GM18517 (cell line): Measurements from ENCODE around the gene CFAP65.
A peak's percentile ranks its signal among the peaks of the same experiment; 100 is the strongest.

Source experiments
- ATAC-seq: cut with Tn5 transposase; IDR thresholded peaks from one replicate; pipeline ENCODE4 v1.9.1; 2021; ENCODE audit warnings: mild to moderate bottlenecking, moderate library complexity; ENCODE audit not compliant: unreplicated experiment

Gene CFAP65

DNA sequence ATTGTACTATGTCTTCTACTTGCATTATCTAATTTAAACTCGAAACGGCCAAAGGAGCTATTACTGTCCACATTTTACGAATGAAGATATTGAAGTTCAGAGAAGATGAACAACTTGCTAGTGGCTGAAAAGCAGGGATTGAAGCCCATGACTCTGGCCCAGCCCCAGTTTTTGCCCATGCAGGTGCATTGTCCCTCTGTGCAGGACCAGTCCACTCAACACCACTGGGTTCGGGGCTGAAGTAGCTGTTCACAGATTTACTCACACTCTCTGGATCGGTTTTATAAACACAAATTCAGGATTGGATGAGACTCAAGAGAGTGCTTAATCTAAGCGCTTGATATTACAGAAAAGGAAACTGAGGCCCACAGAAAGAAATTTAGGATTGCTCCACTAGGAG lies 20.8 kb upstream of the CFAP65 start:
- ATAC-seq = no peak

- ATAC-seq = no peak
These were observed 19.8 kb upstream of the CFAP65 start, which contains the start of gene IHH for GRCh38 chr2:219060821-219061791. IHH (minus strand) TSS chr2:219060921; CDS start chr2:219060467, 454 bp downstream.

DNA sequence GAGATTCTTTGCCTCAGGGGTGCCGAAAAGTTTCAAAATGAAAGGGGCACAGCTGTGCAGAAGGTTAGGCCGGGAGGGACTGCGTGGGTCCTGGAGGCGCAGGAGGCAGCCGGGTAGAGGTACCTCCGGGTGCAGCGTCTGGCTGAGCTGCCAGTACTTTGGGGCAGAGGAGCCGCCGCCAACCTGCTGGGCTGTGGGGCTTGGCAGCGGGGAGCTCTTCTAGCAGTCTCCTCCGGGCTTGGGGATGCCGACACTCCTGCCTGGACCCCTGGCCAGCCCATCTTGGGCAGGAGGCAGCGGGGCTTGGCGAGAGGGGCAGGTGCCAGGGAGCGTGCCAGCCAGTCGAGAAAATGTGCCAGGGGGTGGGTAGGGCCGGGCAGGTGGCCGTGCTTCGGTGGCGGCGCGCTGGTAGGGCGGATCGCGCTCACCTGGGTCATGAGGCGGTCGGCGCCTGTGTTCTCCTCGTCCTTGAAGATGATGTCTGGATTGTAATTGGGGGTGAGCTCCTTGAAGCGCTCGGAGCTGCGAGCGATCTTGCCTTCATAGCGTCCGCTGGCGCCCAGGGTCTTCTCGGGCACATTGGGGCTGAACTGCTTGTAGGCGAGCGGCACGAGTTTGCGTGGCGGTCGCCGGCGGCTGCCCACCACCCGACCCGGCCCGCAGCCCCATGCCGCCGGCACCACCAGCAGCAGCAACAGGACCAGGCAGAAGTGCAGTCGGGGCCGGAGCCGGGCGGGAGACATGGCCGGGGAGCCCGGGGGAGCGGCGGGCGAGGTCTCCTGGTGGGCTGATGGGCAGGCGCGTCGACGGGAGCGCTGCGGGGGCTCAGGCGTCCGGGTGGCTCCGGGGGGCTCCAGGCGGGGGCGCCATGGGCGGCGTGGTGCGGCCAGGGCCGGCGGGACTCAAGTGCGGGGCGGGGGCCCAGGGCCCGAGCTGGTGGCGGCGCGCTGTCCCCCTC lies 18.7 kb upstream of the CFAP65 start:
- no peak for ATAC-seq

DNA sequence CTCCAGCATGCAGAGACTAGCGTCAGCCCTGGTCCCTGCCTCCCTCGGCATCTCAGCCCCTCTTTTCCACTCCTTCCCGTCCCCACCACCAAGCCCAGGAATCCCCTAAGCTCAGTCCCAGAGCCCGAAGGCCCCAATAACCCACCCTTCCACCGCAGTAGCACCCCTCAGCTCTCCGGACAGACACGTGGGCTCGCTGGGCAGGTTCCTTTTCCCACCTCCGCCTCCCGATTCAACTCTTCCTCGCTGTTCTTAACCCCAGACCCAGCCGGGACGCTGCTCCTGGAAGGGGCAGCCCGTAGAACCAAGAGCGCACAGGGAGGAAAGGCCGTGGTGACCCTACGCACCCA lies 18.0 kb upstream of the CFAP65 start:
- no peak for ATAC-seq

- ATAC-seq = no peak
These were observed 17.4 kb upstream of the CFAP65 start for GRCh38 chr2:219058541-219059374.

GRCh38 chr2:219057709-219058540 lies 16.6 kb upstream of the CFAP65 start:
- ATAC-seq = peak; percentile 81

DNA sequence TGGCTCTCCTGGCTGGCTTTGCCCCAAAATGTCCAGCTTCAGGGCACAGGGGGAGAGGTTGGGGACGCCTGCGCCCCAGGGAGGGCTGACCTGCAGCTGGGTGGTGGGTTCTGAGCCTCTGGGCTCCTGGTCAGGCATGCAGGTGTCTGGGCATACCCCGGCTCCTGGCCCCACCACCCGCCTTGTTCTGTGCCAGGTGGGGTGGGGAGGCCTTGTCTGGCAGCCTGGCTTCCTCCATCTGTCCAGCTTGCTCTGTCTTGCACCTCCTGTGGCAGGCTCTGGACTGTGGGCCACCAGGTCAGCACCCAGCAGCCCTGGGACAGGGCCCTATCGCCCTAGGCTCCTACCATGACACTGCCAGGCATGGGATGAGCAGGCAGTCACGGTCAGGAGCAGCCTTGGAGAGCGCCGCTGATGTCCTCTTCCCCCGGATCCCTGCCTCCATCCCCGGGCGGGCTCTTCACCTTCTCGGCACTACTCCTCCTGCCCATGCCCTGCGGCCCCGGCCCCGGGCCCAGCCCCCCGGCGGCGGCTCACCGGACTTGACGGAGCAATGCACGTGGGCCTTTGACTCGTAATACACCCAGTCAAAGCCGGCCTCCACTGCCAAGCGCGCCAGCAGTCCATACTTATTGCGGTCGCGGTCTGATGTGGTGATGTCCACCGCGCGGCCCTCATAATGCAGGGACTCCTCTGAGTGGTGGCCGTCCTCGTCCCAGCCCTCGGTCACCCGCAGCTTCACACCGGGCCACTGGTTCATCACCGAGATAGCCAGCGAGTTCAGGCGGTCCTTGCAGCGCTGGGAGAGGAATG lies 15.8 kb upstream of the CFAP65 start:
- ATAC-seq = no peak

- no peak for ATAC-seq
These were observed 15.0 kb upstream of the CFAP65 start for GRCh38 chr2:219056176-219056895.

DNA sequence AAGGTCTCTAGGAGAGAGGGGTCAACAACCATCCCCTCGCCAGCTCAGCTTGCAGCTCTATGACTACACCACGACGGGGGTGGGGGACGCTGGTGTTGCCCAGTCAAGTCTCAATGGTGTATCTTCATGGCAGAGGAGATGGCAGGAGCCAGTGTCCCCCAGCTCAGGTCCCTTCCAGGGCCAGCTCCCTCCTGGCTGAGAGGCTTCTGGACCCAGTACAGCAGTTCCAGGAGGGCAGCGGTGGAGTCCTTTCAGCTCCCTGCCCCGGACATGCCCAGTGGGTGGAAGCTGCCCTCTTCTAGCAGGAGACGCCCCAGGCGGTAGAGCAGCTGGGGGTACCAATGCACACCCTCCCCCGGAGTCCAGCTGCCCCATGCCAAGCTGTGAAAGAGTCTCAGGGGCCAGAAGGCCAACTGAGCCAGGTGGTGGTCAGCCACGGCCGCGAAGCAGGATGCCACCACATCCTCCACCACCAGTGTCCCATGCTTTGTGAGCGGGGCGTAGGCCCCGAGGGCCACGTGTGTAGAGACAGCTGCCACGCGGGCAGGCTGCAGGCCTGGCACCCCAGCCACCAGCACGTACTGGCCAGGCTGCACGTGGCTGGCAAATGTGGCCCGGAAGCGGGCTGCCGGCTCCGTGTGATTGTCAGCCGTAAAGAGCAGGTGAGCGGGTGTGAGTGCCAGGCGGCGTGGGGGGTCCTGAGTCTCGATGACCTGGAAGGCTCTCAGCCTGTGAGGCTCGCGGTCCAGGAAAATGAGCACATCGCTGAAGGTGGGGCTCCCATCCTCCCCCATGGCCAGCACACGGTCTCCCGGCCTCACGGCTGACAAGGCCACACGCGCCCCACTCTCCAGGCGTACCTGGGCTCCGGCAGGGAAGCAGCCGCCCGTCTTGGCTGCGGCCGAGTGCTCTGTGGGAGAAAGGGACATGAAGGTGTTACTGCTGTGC lies 13.9 kb upstream of the CFAP65 start:
- ATAC-seq = no peak

GRCh38 chr2:219049282-219049681 lies 8.0 kb upstream of the CFAP65 start:
- ATAC-seq = no peak

DNA sequence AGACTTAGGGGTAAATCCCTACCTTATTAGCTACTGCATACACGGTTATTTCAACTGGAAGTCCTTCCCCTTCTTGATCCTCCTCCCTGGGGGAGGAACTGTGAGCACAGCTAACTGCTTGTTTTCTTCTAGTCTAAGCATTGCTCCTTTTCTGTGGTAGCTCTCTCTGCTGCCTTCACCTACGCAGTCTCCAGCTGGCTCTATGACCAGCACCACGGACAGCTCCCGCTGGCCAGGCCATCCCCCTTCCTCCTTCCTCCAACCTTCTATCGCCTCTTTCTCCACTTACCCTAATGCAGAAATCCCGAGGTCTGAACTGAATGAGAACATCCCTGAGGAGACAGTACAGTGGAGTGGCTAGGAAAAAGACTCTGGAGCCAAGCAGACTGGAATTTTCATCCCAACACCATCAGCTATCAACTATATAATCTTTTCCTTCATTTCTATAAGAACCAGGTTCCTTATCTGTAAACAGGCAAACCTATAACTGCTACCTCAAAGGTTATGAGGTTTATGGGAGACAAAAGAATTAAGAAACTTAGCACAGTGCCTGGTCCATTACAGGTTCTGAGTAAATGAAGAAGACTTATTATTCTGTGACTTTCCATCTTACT lies 4.7 kb upstream of the CFAP65 start:
- ATAC-seq = no peak

DNA sequence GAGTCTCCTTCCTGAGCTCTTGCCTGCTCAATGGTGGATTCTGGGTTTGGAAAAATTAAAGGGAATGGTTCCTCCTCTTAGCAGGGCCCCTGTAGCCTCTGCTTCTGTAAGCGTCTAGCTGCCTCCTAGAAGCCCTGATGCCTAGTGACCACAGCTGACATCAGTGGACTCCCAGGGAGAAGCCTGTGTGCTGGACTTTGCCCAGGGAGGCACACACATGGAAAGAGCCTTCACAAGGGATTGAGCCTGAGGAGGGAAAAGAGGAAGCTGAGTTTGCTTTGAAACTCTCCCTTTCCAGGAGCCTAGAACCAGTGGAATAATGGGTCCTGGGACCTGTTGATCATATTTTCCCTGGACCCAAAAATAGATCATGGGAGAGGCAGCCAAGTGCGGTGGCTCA lies 1.4 kb upstream of the CFAP65 start:
- no peak for ATAC-seq

DNA sequence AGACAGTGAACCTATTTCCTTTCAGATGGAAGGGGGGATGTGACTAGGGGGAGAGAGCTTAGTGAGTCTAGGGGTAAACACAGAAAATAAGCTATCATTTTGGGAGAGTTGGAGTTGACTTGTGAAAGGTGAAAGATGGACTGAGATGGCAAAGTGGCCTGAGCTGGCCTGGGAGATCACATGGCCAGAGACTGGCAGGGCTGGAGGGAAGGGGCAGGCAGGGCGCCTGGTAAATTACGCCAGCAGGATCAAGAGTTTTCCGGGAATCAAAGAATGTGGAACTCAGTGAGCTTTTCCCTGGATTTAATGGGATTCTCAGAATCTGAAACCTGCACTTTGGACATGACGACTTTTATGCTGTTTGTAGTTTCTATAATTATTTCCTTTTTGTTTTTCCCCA lies 841 bp upstream of the CFAP65 start:
- no peak for ATAC-seq

GRCh38 chr2:219038600-219038999 lies 2.7 kb downstream of the CFAP65 start:
- no peak for ATAC-seq

- no peak for ATAC-seq
These were observed 3.4 kb downstream of the CFAP65 start for GRCh38 chr2:219037783-219038499.

DNA sequence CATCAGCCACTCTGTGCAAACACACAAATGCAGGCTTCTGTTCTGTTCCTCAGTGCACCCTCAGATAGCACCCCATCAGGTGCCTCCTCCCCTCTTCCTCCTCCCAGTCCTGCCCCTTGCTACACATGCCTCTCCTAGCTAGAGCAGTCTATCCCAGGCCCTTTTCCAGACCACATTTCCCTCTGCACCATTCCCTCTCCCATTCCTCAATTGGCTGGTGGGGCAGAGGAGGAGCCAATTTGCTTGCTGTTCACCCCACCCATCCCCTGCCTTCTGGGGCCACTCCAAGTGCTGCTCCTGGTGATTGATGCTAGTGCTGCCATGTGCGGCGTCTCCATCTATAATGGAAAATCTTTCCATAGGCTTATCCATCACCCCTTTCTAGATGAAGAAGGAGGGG lies 5.4 kb downstream of the CFAP65 start:
- ATAC-seq = no peak
